Measurements from ENCODE around the gene F2RL3.

F2RL3 gene

DNA sequence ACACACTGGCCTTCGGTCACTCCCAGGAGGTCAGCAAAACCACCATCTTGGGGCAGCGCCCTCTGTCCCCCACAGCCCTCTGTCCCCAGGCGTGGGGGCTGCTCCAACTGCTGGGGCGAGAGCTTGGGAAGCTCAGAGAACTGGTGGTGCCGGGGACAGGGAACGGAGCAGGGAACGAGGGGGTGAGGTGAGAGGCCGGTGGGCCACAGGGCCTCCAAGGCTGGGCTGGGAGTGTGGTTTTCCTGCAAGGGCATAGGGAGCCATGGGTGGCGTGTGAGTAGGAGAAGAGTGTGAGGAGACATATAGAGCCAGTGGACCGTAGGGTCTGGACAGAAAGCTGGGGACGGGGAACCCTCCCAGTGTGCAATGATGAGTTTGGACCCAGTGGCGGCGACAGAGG, 34.1 kb downstream of the F2RL3 start (continued):
- no peak for TF ChIP-seq ESRRG (CRISPR knock-in tag; IDR thresholded peaks at IDR 0.05)
- TF ChIP-seq, protein P1, sequence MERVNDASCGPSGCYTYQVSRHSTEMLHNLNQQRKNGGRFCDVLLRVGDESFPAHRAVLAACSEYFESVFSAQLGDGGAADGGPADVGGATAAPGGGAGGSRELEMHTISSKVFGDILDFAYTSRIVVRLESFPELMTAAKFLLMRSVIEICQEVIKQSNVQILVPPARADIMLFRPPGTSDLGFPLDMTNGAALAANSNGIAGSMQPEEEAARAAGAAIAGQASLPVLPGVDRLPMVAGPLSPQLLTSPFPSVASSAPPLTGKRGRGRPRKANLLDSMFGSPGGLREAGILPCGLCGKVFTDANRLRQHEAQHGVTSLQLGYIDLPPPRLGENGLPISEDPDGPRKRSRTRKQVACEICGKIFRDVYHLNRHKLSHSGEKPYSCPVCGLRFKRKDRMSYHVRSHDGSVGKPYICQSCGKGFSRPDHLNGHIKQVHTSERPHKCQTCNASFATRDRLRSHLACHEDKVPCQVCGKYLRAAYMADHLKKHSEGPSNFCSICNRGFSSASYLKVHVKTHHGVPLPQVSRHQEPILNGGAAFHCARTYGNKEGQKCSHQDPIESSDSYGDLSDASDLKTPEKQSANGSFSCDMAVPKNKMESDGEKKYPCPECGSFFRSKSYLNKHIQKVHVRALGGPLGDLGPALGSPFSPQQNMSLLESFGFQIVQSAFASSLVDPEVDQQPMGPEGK (CRISPR knock-in tag; IDR thresholded peaks at IDR 0.05; ENCODE audit: borderline replicate concordance) = no peak
- no peak for TF ChIP-seq ZFP30 (CRISPR knock-in tag; IDR thresholded peaks at IDR 0.05)
- no peak for TF ChIP-seq ZC3H10 (CRISPR knock-in tag; IDR thresholded peaks at IDR 0.05)

DNA sequence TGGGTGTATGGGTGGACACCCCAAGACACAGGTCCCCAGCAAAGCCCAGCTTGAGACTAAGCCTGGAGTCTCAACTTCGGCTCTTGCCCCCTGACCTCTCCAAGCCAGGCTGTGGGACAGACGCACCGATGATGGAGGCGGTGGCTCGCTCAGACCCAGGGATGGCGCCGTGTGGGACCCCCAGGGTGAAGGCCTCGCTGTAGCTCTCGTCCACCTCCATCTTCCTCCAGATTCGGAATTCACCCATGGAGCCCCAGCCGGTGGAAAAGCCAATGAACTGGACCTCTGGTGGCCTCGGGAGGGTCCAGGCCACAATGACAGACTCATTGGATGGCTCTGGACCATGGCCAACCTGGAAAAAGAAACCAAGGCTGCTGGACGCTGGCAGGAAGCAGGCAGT, 39.1 kb downstream of the F2RL3 start:
- no peak for ATAC-seq
- TF ChIP-seq PPARA (CRISPR knock-in tag; IDR thresholded peaks at IDR 0.05; ENCODE audit: borderline replicate concordance) = no peak
- TF ChIP-seq, protein P1 (CRISPR knock-in tag; IDR thresholded peaks at IDR 0.05; ENCODE audit: borderline replicate concordance) = no peak
- TF ChIP-seq BACH2 (CRISPR knock-in tag; IDR thresholded peaks at IDR 0.05; ENCODE audit: borderline replicate concordance) = no peak
- no peak for TF ChIP-seq GLIS3 (CRISPR knock-in tag; IDR thresholded peaks at IDR 0.05)
- TF ChIP-seq ZNF70 (CRISPR knock-in tag; IDR thresholded peaks at IDR 0.05) = no peak
- no peak for TF ChIP-seq ESRRG (CRISPR knock-in tag; IDR thresholded peaks at IDR 0.05)
- TF ChIP-seq, protein P2, sequence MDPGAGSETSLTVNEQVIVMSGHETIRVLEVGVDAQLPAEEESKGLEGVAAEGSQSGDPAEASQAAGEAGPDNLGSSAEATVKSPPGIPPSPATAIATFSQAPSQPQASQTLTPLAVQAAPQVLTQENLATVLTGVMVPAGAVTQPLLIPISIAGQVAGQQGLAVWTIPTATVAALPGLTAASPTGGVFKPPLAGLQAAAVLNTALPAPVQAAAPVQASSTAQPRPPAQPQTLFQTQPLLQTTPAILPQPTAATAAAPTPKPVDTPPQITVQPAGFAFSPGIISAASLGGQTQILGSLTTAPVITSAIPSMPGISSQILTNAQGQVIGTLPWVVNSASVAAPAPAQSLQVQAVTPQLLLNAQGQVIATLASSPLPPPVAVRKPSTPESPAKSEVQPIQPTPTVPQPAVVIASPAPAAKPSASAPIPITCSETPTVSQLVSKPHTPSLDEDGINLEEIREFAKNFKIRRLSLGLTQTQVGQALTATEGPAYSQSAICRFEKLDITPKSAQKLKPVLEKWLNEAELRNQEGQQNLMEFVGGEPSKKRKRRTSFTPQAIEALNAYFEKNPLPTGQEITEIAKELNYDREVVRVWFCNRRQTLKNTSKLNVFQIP (CRISPR knock-in tag; IDR thresholded peaks at IDR 0.05; ENCODE audit: borderline replicate concordance, low read depth) = no peak
- no peak for TF ChIP-seq ISL1 (CRISPR knock-in tag; IDR thresholded peaks at IDR 0.05)
- TF ChIP-seq ZNF8 (CRISPR knock-in tag; IDR thresholded peaks at IDR 0.05) = no peak
- no peak for TF ChIP-seq ARNTL (CRISPR knock-in tag; IDR thresholded peaks at IDR 0.05; ENCODE audit: borderline replicate concordance, low read depth)
- TF ChIP-seq CSDC2 (CRISPR knock-in tag; IDR thresholded peaks at IDR 0.05) = no peak
- no peak for TF ChIP-seq TOX (CRISPR knock-in tag; IDR thresholded peaks at IDR 0.05; ENCODE audit: borderline replicate concordance)
- TF ChIP-seq ZC3H10 (CRISPR knock-in tag; IDR thresholded peaks at IDR 0.05) = no peak

DNA sequence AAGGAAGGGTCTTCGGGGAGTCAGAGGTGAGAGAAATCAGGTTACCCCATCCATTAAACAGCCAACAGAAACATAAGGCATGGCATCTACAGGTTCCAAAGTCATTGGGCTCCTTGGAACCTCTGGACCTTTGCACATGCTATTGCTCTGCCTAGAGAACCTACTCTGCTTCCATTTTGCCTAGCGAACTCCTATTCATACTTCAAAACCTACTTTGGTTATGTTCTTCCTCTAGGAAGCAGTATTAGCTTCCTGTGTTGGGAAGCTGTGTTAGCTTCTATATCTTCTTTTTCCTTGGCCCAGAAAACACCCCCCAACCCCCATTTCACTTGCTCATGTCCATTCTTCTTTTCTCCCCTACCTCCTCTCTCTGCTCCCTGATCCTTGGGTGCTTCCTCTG, 39.6 kb downstream of the F2RL3 start:
- peak; percentile 79 for TF ChIP-seq ZFP3 (CRISPR knock-in tag; IDR thresholded peaks at IDR 0.05)
- TF ChIP-seq SNAI2 (CRISPR knock-in tag; IDR thresholded peaks at IDR 0.05) = no peak
- ATAC-seq = no peak

DNA sequence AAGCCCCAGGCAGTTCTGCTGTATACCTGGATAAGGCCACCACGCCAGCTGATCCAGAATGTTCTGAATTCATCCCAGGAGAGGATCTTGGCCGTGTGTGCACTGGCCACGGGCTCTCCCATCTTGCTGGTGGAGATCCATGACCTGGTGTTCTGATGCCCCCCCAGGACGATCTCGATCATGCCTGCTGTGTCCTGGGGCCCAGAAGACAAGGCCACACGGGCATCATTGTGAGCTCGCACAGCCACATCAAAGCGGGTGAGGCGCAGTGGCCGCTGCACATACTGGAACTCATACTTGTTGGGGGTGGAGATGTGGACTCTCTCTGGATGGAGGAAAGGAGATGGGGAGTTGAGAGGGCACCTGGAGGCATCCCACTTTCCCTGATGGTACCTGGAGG, 40.1 kb downstream of the F2RL3 start:
- TF ChIP-seq SNAI2 (CRISPR knock-in tag; IDR thresholded peaks at IDR 0.05) = no peak
- TF ChIP-seq OSR1 (CRISPR knock-in tag; IDR thresholded peaks at IDR 0.05) = no peak
- TF ChIP-seq ZNF70 (CRISPR knock-in tag; IDR thresholded peaks at IDR 0.05) = no peak
- no peak for TF ChIP-seq TOX (CRISPR knock-in tag; IDR thresholded peaks at IDR 0.05; ENCODE audit: borderline replicate concordance)
- TF ChIP-seq, protein P3, sequence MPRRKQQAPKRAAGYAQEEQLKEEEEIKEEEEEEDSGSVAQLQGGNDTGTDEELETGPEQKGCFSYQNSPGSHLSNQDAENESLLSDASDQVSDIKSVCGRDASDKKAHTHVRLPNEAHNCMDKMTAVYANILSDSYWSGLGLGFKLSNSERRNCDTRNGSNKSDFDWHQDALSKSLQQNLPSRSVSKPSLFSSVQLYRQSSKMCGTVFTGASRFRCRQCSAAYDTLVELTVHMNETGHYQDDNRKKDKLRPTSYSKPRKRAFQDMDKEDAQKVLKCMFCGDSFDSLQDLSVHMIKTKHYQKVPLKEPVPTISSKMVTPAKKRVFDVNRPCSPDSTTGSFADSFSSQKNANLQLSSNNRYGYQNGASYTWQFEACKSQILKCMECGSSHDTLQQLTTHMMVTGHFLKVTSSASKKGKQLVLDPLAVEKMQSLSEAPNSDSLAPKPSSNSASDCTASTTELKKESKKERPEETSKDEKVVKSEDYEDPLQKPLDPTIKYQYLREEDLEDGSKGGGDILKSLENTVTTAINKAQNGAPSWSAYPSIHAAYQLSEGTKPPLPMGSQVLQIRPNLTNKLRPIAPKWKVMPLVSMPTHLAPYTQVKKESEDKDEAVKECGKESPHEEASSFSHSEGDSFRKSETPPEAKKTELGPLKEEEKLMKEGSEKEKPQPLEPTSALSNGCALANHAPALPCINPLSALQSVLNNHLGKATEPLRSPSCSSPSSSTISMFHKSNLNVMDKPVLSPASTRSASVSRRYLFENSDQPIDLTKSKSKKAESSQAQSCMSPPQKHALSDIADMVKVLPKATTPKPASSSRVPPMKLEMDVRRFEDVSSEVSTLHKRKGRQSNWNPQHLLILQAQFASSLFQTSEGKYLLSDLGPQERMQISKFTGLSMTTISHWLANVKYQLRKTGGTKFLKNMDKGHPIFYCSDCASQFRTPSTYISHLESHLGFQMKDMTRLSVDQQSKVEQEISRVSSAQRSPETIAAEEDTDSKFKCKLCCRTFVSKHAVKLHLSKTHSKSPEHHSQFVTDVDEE (CRISPR knock-in tag; IDR thresholded peaks at IDR 0.05) = no peak
- TF ChIP-seq CSDC2 (CRISPR knock-in tag; IDR thresholded peaks at IDR 0.05) = no peak
- TF ChIP-seq ZC3H10 (CRISPR knock-in tag; IDR thresholded peaks at IDR 0.05) = no peak
- no peak for TF ChIP-seq RARB (CRISPR knock-in tag; IDR thresholded peaks at IDR 0.05)
- TF ChIP-seq ZNF8 (CRISPR knock-in tag; IDR thresholded peaks at IDR 0.05) = no peak
- no peak for TF ChIP-seq GLIS3 (CRISPR knock-in tag; IDR thresholded peaks at IDR 0.05)
- TF ChIP-seq ZFP3 (CRISPR knock-in tag; IDR thresholded peaks at IDR 0.05) = no peak
- no peak for TF ChIP-seq ZNF565 (CRISPR knock-in tag; conservative IDR thresholded peaks at IDR 0.05; ENCODE audit: low read depth)
- TF ChIP-seq, protein P1 (CRISPR knock-in tag; IDR thresholded peaks at IDR 0.05; ENCODE audit: borderline replicate concordance) = no peak
- TF ChIP-seq BACH2 (CRISPR knock-in tag; IDR thresholded peaks at IDR 0.05; ENCODE audit: borderline replicate concordance) = no peak
- no peak for ATAC-seq

Data from SK-N-SH treated with all-trans-retinoic acid at 6 μM for 48 hours (cell line).